AG10803 (cell line): Measurements from ENCODE around the gene OR8B3.

ENCODE experiments used
- DNase-seq: peaks from one replicate; pipeline ENCODE4 v3.0.0; 2010; ENCODE audit warnings: low read depth
- H3K4me3 ChIP-seq: 2 replicates; pipeline ENCODE4 v1.5.1; 2011; ENCODE audit warnings: mild to moderate bottlenecking, low read length, control low read depth
- CTCF ChIP-seq: conservative IDR thresholded peaks from 2 replicates; pipeline ENCODE4 v1.5.1; 2011; ENCODE audit warnings: mild to moderate bottlenecking, low read length, control low read depth, inconsistent platforms

OR8B3 gene

GRCh38 chr11:124440608-124441007 is 41.8 kb upstream of the OR8B3 start:
- H3K4me3 ChIP-seq: no peak overlapping the region
- no peak for DNase-seq
- TF ChIP-seq CTCF: no peak

- DNase-seq: no peak
- no peak for TF ChIP-seq CTCF
- no peak overlapping the region for H3K4me3 ChIP-seq
Measured at GRCh38 chr11:124434699-124435098, 35.9 kb upstream of the OR8B3 start.

GRCh38 chr11:124429599-124429998 is 30.8 kb upstream of the OR8B3 start:
- no peak overlapping the region for H3K4me3 ChIP-seq
- no peak for DNase-seq
- TF ChIP-seq CTCF: no peak

- TF ChIP-seq CTCF: no peak
- DNase-seq: no peak
- H3K4me3 ChIP-seq: no peak within 1 kb of the TSS
Measured at GRCh38 chr11:124424384-124424921, 25.6 kb upstream of the OR8B3 start, which contains the start of gene OR8B4. TSS of gene OR8B4 (minus strand) at chr11:124424871. CDS start at chr11:124424871, 0 bp downstream.

GRCh38 chr11:124421043-124421442 is 22.2 kb upstream of the OR8B3 start:
- TF ChIP-seq CTCF: no peak
- no peak overlapping the region for H3K4me3 ChIP-seq
- DNase-seq: no peak

- peak; percentile 80 for TF ChIP-seq CTCF
- DNase-seq: peak; percentile 65
- no peak overlapping the region for H3K4me3 ChIP-seq
Measured at GRCh38 chr11:124415356-124415923, 16.6 kb upstream of the OR8B3 start.

- no peak overlapping the region for H3K4me3 ChIP-seq
- no peak for TF ChIP-seq CTCF
- DNase-seq: no peak
Measured at GRCh38 chr11:124409906-124410305, 11.1 kb upstream of the OR8B3 start.
